A673 (cell line): ENCODE data around the gene KANK4.

ENCODE experiments used
- EZH2 ChIP-seq: fragments of 200-600 bp; sonication (generic); IDR thresholded peaks from 2 replicates; pipeline ENCODE4 v1.6.1; 2017; ENCODE audit warnings: borderline replicate concordance, low read depth, mild to moderate bottlenecking, mixed read lengths, antibody characterized with exemption, low read length; ENCODE audit not compliant: poor library complexity, severe bottlenecking
- TF ChIP-seq, protein P1 (sequence below): fragments of 300-800, 200-600 bp; sonication (generic); conservative IDR thresholded peaks from 2 replicates; pipeline ENCODE4 v1.5.1; 2017; ENCODE audit warnings: low read depth, mild to moderate bottlenecking, antibody characterized with exemption, low read length, moderate library complexity, mixed read lengths

DNA sequence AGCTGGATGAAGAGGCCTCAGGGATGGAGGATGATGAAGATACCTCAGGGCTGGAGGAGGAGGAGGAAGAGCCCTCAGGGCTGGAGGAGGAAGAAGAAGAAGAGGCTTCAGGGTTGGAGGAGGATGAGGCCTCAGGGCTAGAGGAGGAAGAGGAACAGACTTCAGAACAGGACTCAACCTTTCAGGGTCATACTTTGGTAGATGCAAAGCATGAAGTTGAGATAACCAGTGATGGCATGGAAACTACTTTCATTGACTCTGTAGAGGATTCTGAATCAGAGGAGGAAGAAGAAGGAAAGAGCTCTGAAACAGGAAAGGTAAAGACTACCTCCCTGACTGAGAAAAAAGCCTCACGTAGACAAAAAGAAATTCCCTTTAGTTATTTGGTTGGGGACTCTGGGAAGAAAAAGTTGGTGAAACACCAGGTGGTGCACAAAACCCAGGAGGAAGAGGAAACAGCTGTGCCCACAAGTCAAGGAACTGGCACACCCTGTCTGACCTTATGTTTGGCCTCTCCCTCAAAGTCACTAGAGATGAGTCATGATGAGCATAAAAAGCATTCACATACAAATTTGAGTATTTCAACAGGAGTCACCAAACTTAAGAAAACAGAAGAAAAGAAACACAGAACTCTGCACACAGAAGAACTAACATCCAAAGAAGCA is 109.2 kb downstream of the KANK4 start:
- TF ChIP-seq, protein P1, sequence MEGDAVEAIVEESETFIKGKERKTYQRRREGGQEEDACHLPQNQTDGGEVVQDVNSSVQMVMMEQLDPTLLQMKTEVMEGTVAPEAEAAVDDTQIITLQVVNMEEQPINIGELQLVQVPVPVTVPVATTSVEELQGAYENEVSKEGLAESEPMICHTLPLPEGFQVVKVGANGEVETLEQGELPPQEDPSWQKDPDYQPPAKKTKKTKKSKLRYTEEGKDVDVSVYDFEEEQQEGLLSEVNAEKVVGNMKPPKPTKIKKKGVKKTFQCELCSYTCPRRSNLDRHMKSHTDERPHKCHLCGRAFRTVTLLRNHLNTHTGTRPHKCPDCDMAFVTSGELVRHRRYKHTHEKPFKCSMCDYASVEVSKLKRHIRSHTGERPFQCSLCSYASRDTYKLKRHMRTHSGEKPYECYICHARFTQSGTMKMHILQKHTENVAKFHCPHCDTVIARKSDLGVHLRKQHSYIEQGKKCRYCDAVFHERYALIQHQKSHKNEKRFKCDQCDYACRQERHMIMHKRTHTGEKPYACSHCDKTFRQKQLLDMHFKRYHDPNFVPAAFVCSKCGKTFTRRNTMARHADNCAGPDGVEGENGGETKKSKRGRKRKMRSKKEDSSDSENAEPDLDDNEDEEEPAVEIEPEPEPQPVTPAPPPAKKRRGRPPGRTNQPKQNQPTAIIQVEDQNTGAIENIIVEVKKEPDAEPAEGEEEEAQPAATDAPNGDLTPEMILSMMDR: no peak
- no peak for TF ChIP-seq EZH2
